ENCODE data around the gene INPP5E.

GRCh38 chr9:136389396-136389795 lies 50.2 kb downstream of the INPP5E start:
- no peak for TF ChIP-seq CTCF (conservative IDR thresholded peaks at IDR 0.05 in 1 of 2, IDR thresholded peaks at IDR 0.05 in 1 of 2; ENCODE audit: low read depth in 1 of 2, low read length in 2 of 2)
- no peak for TF ChIP-seq EZH2 (IDR thresholded peaks at IDR 0.05; ENCODE audit: low read length, missing control alignments)
